Prostate gland (tissue), 2 donors: ENCODE measurements around the gene CPLANE1. TPM values are rescaled to one million over a fixed set of nuclear protein-coding genes. Genes with fewer than 3 reads are reported as not detected.

Experiments used
- DNase-seq: peaks from one replicate; pipeline ENCODE4 v3.0.0-alpha.2; 2019; ENCODE audit warnings: low spot score
- H3K27ac ChIP-seq, 2 donors: fragments of 200-600 bp; sonication (generic); 2 replicates each; pipeline ENCODE4 v1.5.1; 2017 to 2019
- H3K27me3 ChIP-seq: fragments of 200-600 bp; sonication (generic); replicated peaks from 2 replicates; pipeline ENCODE4 v1.5.1; 2019; ENCODE audit not compliant: insufficient read depth
- H3K36me3 ChIP-seq, 2 donors: fragments of 200-600 bp; sonication (generic); 1 replicate in 1 of 2; 2 replicates in 1 of 2; pipeline versions ENCODE4 v1.5.1 to v1.8.1; 2017 to 2019
- H3K4me1 ChIP-seq: fragments of 200-600 bp; sonication (generic); replicated peaks from 2 replicates; pipeline ENCODE4 v1.5.1; 2019
- H3K4me3 ChIP-seq, 2 donors: fragments of 200-600 bp; sonication (generic); 2 replicates each; pipeline ENCODE4 v1.5.1; 2017 to 2019
- H3K9me3 ChIP-seq: fragments of 200-600 bp; sonication (generic); 2 replicates; pipeline ENCODE4 v1.5.1; 2017
- POLR2A ChIP-seq: fragments of 450-650 bp; IDR thresholded peaks from one replicate; pipeline ENCODE4 v1.6.1; 2016; ENCODE audit warnings: antibody characterized with exemption, mild to moderate bottlenecking
- POLR2AphosphoS5 ChIP-seq: sonication (generic); formaldehyde crosslinking; IDR thresholded peaks from one replicate; pipeline ENCODE4 v1.6.1; 2017; ENCODE audit warnings: antibody characterized with exemption
- WGBS: methylation state at CpG from one replicate; pipeline ENCODE4 v1.1.5; 2018; 5-methylcytosine and 5-hydroxymethylcytosine counted together
- intact Hi-C: fragments of 100-400 bp; cut with DNase I; formaldehyde crosslinking; loops from one replicate; pipeline ENCODE4 v1.14.2; 2022
- total RNA-seq, 2 donors: library from RNA; depleted of rRNA; stranded (reverse); fragments of >200 nt; gene quantifications; one replicate each; pipeline ENCODE4 v1.1.0, GENCODE V29; 2016
- TF ChIP-seq, protein P1 (sequence below), 4 experiments: fragments of 200-600 bp in 2 of 4; fragments of 450-650 bp in 2 of 4; sonication (generic) in 2 of 4; IDR thresholded peaks; 1 replicate in 3 of 4; 2 replicates in 1 of 4; pipeline ENCODE4 v1.5.1; 2016 to 2019; ENCODE audit warnings: antibody characterized with exemption in 4 of 4, mild to moderate bottlenecking in 2 of 4, moderate library complexity in 2 of 4

CPLANE1 gene
- total RNA-seq, 2 donors from 2014 or later: 17.2 to 27.8 TPM

DNA sequence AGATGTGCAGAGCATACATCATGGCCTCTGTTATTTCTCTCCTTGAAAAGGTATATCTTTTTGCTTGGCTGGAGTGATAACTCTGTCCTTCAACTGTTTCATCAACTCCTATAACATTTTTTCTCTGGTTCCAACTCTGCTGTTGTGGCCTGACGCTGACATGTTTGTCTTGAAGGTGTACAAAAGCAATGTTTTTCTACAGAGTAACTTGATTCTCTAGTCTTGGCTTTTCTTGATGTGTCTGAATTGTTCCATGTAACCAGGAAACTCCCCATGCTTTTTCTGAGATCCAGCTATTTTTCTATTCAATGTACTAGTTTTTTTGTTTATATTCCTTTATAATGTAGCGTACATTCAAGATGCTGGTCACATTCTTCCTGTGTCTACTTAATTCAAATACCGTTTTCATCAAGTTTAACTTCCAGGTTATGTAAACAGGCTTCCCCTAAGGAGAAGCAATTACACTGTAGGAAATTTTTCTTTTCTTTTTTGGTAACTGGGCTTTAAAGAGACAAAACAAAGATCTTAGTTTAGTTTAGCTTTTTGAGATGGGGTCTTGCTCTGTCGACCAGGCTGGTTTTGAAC lies 6.7 kb upstream of the CPLANE1 start:
- Histone ChIP-seq H3K27ac (no peak overlapping the region), H3K4me1 (no peaks in the 10 kb centered on the region), H3K4me3 (no peak overlapping the region), H3K36me3 (no peaks in the 10 kb centered on the region), H3K9me3 (no peaks in the 10 kb centered on the region), H3K27me3 (no peaks in the 10 kb centered on the region)
- WGBS: 76% methylated on average over 4 of the region's 4 CpGs
- DNase-seq: no peak
- intact Hi-C loops: no loop called here
- TF ChIP-seq POLR2AphosphoS5 (no peak), POLR2A (no peak)
- TF ChIP-seq, protein P1, sequence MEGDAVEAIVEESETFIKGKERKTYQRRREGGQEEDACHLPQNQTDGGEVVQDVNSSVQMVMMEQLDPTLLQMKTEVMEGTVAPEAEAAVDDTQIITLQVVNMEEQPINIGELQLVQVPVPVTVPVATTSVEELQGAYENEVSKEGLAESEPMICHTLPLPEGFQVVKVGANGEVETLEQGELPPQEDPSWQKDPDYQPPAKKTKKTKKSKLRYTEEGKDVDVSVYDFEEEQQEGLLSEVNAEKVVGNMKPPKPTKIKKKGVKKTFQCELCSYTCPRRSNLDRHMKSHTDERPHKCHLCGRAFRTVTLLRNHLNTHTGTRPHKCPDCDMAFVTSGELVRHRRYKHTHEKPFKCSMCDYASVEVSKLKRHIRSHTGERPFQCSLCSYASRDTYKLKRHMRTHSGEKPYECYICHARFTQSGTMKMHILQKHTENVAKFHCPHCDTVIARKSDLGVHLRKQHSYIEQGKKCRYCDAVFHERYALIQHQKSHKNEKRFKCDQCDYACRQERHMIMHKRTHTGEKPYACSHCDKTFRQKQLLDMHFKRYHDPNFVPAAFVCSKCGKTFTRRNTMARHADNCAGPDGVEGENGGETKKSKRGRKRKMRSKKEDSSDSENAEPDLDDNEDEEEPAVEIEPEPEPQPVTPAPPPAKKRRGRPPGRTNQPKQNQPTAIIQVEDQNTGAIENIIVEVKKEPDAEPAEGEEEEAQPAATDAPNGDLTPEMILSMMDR (IDR thresholded peaks at IDR 0.05): no peak

DNA sequence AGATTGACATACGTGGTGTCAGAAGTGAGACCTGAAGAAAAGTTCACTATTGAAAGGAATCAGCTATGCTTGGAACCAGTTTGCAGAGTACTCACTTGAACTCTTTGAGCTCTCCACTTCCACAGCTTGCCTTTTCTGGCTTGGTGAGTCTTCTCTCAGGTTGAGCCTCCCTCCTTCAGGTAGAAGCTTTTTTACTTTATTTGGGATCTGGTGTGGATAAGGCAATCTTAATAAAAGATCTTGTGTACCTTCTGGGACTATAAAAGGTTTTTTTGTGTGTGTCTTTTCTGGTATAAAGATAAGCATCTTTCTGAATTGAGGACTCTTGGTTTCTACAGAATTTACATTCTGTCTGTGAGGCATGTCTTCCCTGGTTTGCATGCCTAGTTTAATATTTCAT lies 5.4 kb upstream of the CPLANE1 start:
- Histone ChIP-seq H3K36me3 (no peaks in the 10 kb centered on the region), H3K27ac (no peak overlapping the region), H3K4me1 (no peaks in the 10 kb centered on the region), H3K4me3 (no peak overlapping the region), H3K27me3 (no peaks in the 10 kb centered on the region), H3K9me3 (no peaks in the 10 kb centered on the region)
- peak; percentile 18 for DNase-seq
- WGBS: 50% methylated on average over 1 of the region's 1 CpG
- TF ChIP-seq, protein P1 (IDR thresholded peaks at IDR 0.05): no peak
- TF ChIP-seq POLR2AphosphoS5 (peak; percentile 61), POLR2A (no peak)
- intact Hi-C loops: no loop called here

GRCh38 chr5:37251665-37252064 lies 2.5 kb upstream of the CPLANE1 start:
- Histone ChIP-seq H3K27me3 (no peaks in the 10 kb centered on the region), H3K4me1 (peaks cover 5% of the 10 kb centered on the region), H3K27ac (no peak overlapping the region), H3K36me3 (no peaks in the 10 kb centered on the region), H3K9me3 (no peaks in the 10 kb centered on the region), H3K4me3 (no peak overlapping the region)
- DNase-seq: no peak
- intact Hi-C loops: no loop called here
- TF ChIP-seq, protein P1 (IDR thresholded peaks at IDR 0.05): no peak
- no peak for TF ChIP-seq POLR2AphosphoS5
- no peak for TF ChIP-seq POLR2A

GRCh38 chr5:37249815-37250164 lies 614 bp upstream of the CPLANE1 start:
- H3K36me3 ChIP-seq: no peaks in the 10 kb centered on the region
- H3K27ac ChIP-seq: peak overlapping the region; percentile 85 to 89
- TF ChIP-seq, protein P1 (IDR thresholded peaks at IDR 0.05): no peak
- TF ChIP-seq POLR2A (no peak), POLR2AphosphoS5 (no peak)
- H3K27me3 ChIP-seq: no peaks in the 10 kb centered on the region
- WGBS: 70% methylated on average over 10 of the region's 10 CpGs
- peaks cover 5% of the 10 kb centered on the region for H3K4me1 ChIP-seq
- peak overlapping the region; percentile 68 to 78 for H3K4me3 ChIP-seq
- DNase-seq: no peak
- intact Hi-C loops: loop anchor here (5.0 kb wide), 1 partner anchor 123 kb away; the partner anchor contains the start of gene NUP155
- H3K9me3 ChIP-seq: no peaks in the 10 kb centered on the region

DNA sequence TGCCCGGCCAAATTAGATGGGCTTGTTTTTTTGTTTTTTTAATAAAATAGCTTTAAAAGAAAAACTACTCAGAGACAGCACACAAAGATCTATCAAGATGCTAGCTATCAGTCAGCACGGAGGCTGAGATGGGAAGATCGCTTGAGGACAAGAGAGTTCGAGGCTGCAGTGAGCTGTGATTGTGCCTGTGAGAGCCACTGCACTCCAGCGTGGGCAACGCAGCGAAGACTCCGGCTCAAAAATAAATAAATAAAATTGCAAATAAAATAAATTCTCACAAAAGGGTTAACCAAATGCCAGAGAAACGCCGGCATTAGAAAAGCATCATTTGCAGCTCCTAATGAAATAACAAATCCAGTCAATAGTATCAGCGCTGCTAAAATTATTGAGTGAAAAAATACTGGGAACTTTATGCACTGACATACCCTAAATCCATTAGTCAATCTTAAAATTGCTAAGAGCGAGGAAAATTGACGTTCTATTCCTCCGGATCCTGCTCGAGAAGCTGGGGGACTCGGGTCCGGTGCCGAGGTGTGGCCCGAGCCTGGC lies 681 bp downstream of the CPLANE1 start:
- Histone ChIP-seq H3K27me3 (no peaks in the 10 kb centered on the region), H3K27ac (peak overlapping the region; percentile 85 to 89), H3K36me3 (no peaks in the 10 kb centered on the region), H3K9me3 (no peaks in the 10 kb centered on the region), H3K4me3 (peak overlapping the region; percentile 68 to 78), H3K4me1 (peaks cover 5% of the 10 kb centered on the region)
- no peak for DNase-seq
- TF ChIP-seq POLR2AphosphoS5 (no peak), POLR2A (no peak)
- TF ChIP-seq, protein P1 (IDR thresholded peaks at IDR 0.05): no peak
- WGBS: 8% methylated on average over 19 of the region's 19 CpGs
- intact Hi-C loops: loop anchor here (5.0 kb wide), 1 partner anchor 124 kb away; the partner anchor contains the start of gene NUP155
